Measurements from ENCODE around the gene ACBD3.
A peak's percentile ranks its signal among the peaks of the same experiment; 100 is the strongest.

ACBD3 gene

GRCh38 chr1:226132728-226133503, 53.6 kb downstream of the ACBD3 start:
- no peak for DNase-seq

GRCh38 chr1:226131639-226132038, 54.9 kb downstream of the ACBD3 start:
- no peak for DNase-seq

- no peak for DNase-seq
Measured at GRCh38 chr1:226129230-226129629, 57.3 kb downstream of the ACBD3 start.

GRCh38 chr1:226128487-226129075, 58.0 kb downstream of the ACBD3 start:
- DNase-seq = peak; percentile 23

- DNase-seq = no peak
Measured at GRCh38 chr1:226126824-226127569, 59.5 kb downstream of the ACBD3 start.

- DNase-seq = no peak
Measured at GRCh38 chr1:226125831-226126230, 60.7 kb downstream of the ACBD3 start.

- DNase-seq = peak; percentile 34
Measured at GRCh38 chr1:226125097-226125630, 61.4 kb downstream of the ACBD3 start.

GRCh38 chr1:226123591-226124471, 62.7 kb downstream of the ACBD3 start:
- DNase-seq = peak; percentile 15

GRCh38 chr1:226123212-226123560, 63.4 kb downstream of the ACBD3 start:
- DNase-seq = no peak

- peak; percentile 21 for DNase-seq
Measured at GRCh38 chr1:226121587-226122400, 64.7 kb downstream of the ACBD3 start.

- no peak for DNase-seq
Measured at GRCh38 chr1:226121049-226121586, 65.4 kb downstream of the ACBD3 start.

GRCh38 chr1:226120398-226120797, 66.1 kb downstream of the ACBD3 start:
- DNase-seq = no peak

- DNase-seq = no peak
Measured at GRCh38 chr1:226119169-226119568, 67.4 kb downstream of the ACBD3 start.

GRCh38 chr1:226118357-226118756, 68.2 kb downstream of the ACBD3 start:
- no peak for DNase-seq

- no peak for DNase-seq
Measured at GRCh38 chr1:226117330-226117729, 69.2 kb downstream of the ACBD3 start.

- DNase-seq = no peak
Measured at GRCh38 chr1:226116673-226117072, 69.9 kb downstream of the ACBD3 start.

GRCh38 chr1:226112626-226113025, 73.9 kb downstream of the ACBD3 start:
- DNase-seq = no peak

GRCh38 chr1:226111883-226112261, 74.7 kb downstream of the ACBD3 start:
- DNase-seq = no peak

GRCh38 chr1:226111098-226111882, 75.3 kb downstream of the ACBD3 start:
- DNase-seq = no peak

- DNase-seq = peak; percentile 32
Measured at GRCh38 chr1:226110249-226111097, 76.1 kb downstream of the ACBD3 start.

Measured in HCEC 1CT (cell line).